Activated naive CD4-positive, alpha-beta T cell treated with anti-CD3 and anti-CD28 coated beads, Interleukin-2, amount 50 U/mL, for 16 hours (primary cell): ENCODE results near the gene MLLT1.

Source experiments
- DNase-seq: peaks from one replicate; pipeline ENCODE4 v3.0.0-alpha.2; 2020

Gene MLLT1

DNA sequence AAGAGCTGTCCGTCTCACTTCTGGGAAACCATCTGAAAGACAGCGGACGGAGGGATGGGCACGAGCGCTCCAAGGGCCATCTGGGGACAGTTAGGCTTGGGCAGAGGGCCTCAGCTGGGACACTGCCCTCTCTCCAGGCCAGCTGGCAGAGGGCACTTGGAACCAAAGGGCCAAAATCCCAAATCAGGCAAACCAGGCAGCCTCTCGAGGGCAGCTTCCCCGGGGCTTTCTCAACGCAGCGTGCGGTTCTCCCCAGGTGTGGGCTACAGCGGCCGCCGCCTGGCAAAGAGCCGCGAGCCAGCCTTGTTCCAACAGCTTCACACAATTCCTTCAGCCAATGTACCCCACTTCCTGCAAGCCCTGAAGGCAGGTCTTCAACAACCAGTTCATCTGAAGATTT is 5.0 kb downstream of the MLLT1 start:
- DNase-seq, result no peak

DNA sequence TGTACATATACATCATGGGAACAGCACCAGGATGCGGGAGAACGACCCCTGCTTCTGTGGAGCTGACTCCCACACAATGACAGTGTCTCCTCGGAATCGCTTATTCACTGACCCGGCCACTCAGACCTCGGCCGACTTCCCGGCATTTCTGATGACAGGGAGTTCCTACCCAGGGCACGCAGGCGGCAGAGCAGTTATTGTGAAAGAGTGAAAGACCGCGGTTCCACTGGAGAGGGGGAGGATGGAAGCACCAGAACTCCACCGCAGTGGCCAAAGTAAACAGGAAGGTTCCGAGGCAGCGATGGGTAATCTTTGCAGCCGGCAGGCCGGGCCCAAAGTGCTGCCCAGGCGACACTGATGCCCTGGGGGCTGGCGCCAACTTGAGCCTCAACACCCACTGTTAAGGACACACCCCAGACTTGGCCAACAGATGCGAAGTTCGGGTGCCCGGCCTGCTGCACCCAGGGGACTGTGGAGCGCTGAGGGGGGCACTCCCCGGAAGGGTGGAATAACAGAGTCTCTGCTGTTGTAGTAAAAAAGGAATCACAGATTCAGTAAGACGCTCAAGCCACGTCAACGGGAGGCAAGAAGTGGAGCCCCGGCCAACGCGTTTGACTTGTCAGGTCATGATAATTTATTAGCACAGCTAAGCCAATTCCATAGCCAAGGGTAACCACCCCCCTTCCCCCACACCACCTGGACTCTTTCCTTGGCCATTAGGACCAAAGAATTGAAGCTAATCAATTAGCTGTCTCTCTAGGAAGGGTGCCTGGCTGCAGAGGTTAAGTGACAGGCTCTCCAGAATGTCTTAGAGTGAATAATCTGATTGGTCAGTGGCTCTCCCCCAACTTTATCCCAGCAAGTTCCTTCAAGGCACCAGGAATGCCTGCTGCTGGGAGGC is 5.8 kb downstream of the MLLT1 start:
- no peak for DNase-seq

DNA sequence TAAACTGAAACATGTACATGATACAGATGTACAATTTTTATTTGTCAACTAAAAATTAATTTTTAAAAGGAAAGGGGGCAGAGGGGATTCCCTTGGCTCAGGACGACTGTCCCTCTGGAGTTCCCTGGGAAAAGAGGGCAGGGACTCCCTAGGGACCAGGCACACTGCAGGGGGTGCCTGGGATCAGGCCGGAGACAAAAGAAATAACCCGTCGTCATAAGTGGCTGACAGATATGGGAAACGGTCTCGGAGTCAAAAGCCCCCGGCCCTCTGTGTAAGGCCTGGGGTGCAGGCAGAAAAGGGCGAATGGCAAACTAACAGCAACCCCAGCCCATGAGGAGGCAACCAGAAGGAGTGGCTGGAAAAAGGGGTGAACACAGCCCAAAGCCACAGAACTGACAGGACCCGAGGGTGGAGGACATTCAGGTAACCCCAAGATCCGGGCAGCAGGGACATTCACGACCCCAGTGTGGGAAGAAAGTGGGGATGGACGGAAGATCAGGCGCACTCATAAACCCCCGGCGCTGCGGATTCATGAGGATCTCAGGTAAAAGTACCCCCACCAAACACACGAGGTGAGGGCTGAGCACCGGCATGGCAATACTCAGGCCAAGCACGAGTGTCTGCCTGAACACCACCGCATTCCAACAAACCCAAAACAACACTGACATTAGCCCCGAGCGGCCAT is 6.7 kb downstream of the MLLT1 start:
- no peak for DNase-seq

GRCh38 chr19:6272411-6272791 is 7.4 kb downstream of the MLLT1 start:
- DNase-seq, result no peak

DNA sequence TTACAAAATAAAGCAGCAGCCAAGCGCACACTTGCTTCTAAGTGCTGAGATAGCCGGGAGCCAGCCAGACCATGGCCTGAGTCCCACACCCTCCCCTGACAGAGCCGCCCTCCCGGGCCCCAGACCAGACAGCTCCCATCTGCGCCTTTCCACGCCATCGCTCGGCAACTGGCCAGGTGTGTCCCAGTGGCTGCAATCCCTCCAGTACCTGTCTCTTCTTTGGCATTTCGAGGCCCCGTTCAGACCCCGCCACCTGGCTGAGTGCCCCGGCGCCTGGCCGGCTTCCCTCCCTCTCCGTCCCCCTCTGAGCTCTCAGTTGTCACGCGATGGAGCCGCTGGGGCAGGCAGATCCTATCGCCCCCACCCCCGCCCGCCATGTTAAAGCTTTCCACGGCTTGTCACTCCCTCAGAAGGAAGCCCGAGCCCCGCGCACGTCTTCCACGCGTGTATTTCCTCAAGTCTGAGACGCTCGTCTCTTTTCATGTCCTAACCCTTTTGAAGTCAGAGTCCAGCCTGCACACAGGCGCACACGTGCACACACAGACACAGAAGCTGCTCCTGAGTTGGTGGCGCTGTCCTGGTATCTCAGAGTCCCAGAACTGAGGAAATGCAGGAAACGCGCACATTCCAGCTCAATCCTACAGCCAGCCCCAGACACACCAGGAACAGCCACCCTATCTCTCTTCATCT is 7.9 kb downstream of the MLLT1 start:
- DNase-seq, result no peak

DNA sequence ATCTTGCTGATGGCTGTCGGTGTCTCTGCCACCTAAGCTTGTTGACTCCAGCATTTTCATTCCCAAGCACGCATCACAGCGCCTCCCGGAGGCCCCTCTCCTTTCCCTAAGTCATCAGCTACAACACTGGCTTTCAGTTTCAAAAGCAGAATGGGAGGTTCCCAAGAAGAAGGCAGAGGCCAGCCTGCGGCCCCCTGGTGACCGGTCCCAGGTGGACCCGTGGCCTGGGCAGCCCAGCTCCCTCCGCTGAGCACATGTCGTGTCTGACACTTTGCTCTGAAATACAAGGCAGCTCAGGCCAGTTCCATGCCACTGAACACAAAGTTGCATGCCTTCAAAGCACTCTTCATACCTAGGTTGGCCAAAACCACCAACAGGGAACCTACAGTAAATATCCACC is 8.5 kb downstream of the MLLT1 start:
- no peak for DNase-seq

GRCh38 chr19:6270822-6271221 is 9.0 kb downstream of the MLLT1 start:
- no peak for DNase-seq

DNA sequence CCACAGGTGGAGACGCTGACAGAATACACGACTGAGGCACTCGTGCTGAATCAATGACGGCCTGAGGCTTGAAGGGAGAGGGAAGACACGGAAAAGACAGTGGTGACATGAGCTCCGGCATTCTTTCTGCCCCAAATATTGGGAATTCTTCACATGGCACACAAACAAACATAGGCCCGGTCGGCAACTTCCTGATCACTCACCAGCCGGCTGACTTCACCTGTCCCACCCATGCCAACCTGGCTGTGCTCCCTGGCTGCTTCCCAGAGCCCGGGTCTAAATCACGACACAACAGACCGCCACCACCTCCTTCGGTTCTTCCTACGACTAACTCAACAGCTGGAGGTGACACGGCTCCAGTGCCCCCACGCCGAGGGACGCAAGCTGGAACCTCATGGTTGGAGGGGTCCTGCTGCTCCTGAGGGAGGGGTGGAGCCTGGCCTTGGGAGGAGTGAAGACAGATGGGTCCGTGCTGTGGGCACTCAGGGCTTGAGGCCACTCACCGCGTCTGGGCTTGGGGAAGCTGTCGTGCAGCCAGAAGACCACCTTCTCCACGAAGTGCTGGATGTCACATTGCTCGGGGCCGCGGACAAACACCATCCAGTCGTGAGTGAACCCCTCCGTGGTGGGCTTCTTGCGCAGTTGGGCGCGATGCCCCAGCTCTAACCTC is 9.6 kb downstream of the MLLT1 start:
- no peak for DNase-seq

- DNase-seq, result no peak
These were observed 10.5 kb downstream of the MLLT1 start for GRCh38 chr19:6269101-6269886.

DNA sequence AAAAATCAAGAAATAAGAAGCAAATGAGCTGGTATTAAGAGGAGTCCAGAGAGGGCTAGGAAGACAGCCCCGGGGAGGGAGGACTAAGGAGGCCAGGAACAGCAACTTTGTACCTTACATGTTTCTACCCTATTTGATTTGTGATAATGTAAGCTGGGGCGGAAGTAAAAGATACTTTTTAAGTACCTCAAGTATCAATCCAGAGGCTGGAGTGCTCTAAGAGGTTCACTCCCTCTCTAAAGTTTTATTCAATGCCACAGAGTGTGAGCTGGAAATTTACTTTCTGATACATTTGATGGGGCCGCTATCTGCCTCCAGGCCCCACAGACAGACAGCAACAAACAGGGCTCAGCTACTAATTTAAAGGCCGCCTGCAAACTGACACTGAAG is 11.4 kb downstream of the MLLT1 start:
- no peak for DNase-seq

GRCh38 chr19:6267552-6268381 is 12.0 kb downstream of the MLLT1 start:
- no peak for DNase-seq

DNA sequence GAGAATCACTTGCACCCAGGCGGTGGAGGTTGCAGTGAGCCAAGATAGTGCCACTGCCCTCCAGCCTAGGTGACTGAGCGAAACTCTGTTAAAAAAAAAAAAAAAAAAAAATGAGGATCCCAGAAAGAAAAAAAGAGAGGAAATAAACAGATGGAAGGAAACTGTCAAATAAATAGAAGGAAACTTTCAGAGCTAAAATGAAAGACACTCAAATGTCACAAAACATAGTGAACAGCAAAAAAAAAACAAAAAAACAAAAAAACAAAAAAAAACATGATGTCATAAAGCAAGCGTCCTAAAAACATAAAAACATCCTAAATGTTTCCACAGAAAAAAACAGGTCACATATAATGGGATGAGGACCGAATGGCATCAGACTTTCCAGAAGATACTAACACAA is 15.0 kb downstream of the MLLT1 start:
- DNase-seq, result no peak

GRCh38 chr19:6263735-6264444 is 15.9 kb downstream of the MLLT1 start:
- no peak for DNase-seq

GRCh38 chr19:6263306-6263705 is 16.5 kb downstream of the MLLT1 start:
- no peak for DNase-seq

GRCh38 chr19:6262519-6262918 is 17.3 kb downstream of the MLLT1 start:
- no peak for DNase-seq

GRCh38 chr19:6261883-6262282 is 17.9 kb downstream of the MLLT1 start:
- DNase-seq, result no peak

GRCh38 chr19:6260912-6261650 is 18.7 kb downstream of the MLLT1 start:
- DNase-seq, result peak; percentile 29

GRCh38 chr19:6260376-6260775 is 19.4 kb downstream of the MLLT1 start:
- DNase-seq, result no peak

- no peak for DNase-seq
These were observed 20.4 kb downstream of the MLLT1 start for GRCh38 chr19:6259312-6259861.

GRCh38 chr19:6258812-6259311 is 20.9 kb downstream of the MLLT1 start:
- DNase-seq, result no peak
